Endothelial cell (in vitro differentiated cells): ENCODE data around the gene HOXD8. TPM values are rescaled to one million over a fixed set of nuclear protein-coding genes. Genes with fewer than 3 reads are reported as not detected.
A peak's percentile ranks its signal among the peaks of the same experiment; 100 is the strongest.

Experiments
- DNase-seq: peaks from one replicate; pipeline ENCODE4 v3.0.0; 2021; ENCODE audit warnings: low spot score
- H3K27ac Mint-ChIP-seq: one replicate; pipeline ENCODE4 v1.8.0; 2021; ENCODE audit warnings: mixed read lengths, inconsistent platforms; ENCODE audit not compliant: unreplicated experiment
- H3K27me3 Mint-ChIP-seq: one replicate; pipeline ENCODE4 v1.8.0; 2021; ENCODE audit warnings: mild to moderate bottlenecking, moderate library complexity, mixed read lengths, inconsistent platforms; ENCODE audit not compliant: unreplicated experiment
- H3K36me3 Mint-ChIP-seq: one replicate; pipeline ENCODE4 v1.8.0; 2021; ENCODE audit warnings: mild to moderate bottlenecking, low read depth, mixed read lengths, inconsistent platforms; ENCODE audit not compliant: unreplicated experiment
- H3K4me1 Mint-ChIP-seq: one replicate; pipeline ENCODE4 v1.8.0; 2021; ENCODE audit warnings: mild to moderate bottlenecking, mixed read lengths, inconsistent platforms; ENCODE audit not compliant: unreplicated experiment
- H3K4me3 Mint-ChIP-seq: one replicate; pipeline ENCODE4 v1.8.0; 2021; ENCODE audit warnings: mild to moderate bottlenecking, mixed read lengths, inconsistent platforms; ENCODE audit not compliant: unreplicated experiment
- H3K9me3 Mint-ChIP-seq: one replicate; pipeline ENCODE4 v1.8.0; 2021; ENCODE audit warnings: mixed read lengths, inconsistent platforms; ENCODE audit not compliant: unreplicated experiment
- CTCF ChIP-seq: fragments of 200-600 bp; sonication (generic); IDR thresholded peaks from one replicate; pipeline ENCODE4 v1.5.0; 2021; ENCODE audit warnings: antibody characterized with exemption; ENCODE audit not compliant: unreplicated experiment
- total RNA-seq: library from RNA; stranded (reverse); fragmentation: NEBNext Ultra II Directional; extraction: Animal tissue kit (Norgen Biotek cat#: 25700); gene quantifications from one replicate; pipeline ENCODE4 v1.2.1, GENCODE V29; 2021; ENCODE audit not compliant: unreplicated experiment

The HOXD8 gene
- total RNA-seq, 1 donor from 2014 or later, result 9.3 TPM

- H3K27ac Mint-ChIP-seq, result no peak overlapping the region
- no peak for DNase-seq
- H3K27me3 Mint-ChIP-seq, result peaks cover 48% of the 10 kb centered on the region
- H3K4me3 Mint-ChIP-seq, result no peak overlapping the region
- TF ChIP-seq CTCF, result no peak
- peaks cover 33% of the 10 kb centered on the region for H3K4me1 Mint-ChIP-seq
- no peaks in the 10 kb centered on the region for H3K36me3 Mint-ChIP-seq
- H3K9me3 Mint-ChIP-seq, result no peaks in the 10 kb centered on the region
Measured at GRCh38 chr2:176161825-176162626, 32.5 kb downstream of the HOXD8 start.

- DNase-seq, result no peak
- no peak overlapping the region for H3K4me3 Mint-ChIP-seq
- H3K27ac Mint-ChIP-seq, result peak overlapping the region; percentile 48
Measured at GRCh38 chr2:176162911-176163671, 33.6 kb downstream of the HOXD8 start.

GRCh38 chr2:176163672-176164056 lies 34.2 kb downstream of the HOXD8 start:
- H3K4me3 Mint-ChIP-seq, result no peak overlapping the region
- H3K36me3 Mint-ChIP-seq, result no peaks in the 10 kb centered on the region
- H3K27ac Mint-ChIP-seq, result no peak overlapping the region
- H3K4me1 Mint-ChIP-seq, result peaks cover 22% of the 10 kb centered on the region
- no peak for TF ChIP-seq CTCF
- H3K27me3 Mint-ChIP-seq, result peaks cover 41% of the 10 kb centered on the region
- DNase-seq, result no peak
- no peaks in the 10 kb centered on the region for H3K9me3 Mint-ChIP-seq

More at GRCh38 chr2:176162911-176163671, 33.6 kb downstream of the HOXD8 start:
- Mint-ChIP-seq H3K27me3 (peaks cover 44% of the 10 kb centered on the region), H3K9me3 (no peaks in the 10 kb centered on the region), H3K36me3 (no peaks in the 10 kb centered on the region), H3K4me1 (peaks cover 26% of the 10 kb centered on the region)
- TF ChIP-seq CTCF, result no peak

GRCh38 chr2:176164201-176164600 lies 34.7 kb downstream of the HOXD8 start:
- Mint-ChIP-seq H3K4me3 (no peak overlapping the region), H3K4me1 (peaks cover 22% of the 10 kb centered on the region), H3K27ac (no peak overlapping the region), H3K27me3 (peaks cover 41% of the 10 kb centered on the region), H3K36me3 (no peaks in the 10 kb centered on the region), H3K9me3 (no peaks in the 10 kb centered on the region)
- DNase-seq, result no peak
- no peak for TF ChIP-seq CTCF
